ENCODE measurements around the gene ZIK1.

ZIK1 gene

DNA sequence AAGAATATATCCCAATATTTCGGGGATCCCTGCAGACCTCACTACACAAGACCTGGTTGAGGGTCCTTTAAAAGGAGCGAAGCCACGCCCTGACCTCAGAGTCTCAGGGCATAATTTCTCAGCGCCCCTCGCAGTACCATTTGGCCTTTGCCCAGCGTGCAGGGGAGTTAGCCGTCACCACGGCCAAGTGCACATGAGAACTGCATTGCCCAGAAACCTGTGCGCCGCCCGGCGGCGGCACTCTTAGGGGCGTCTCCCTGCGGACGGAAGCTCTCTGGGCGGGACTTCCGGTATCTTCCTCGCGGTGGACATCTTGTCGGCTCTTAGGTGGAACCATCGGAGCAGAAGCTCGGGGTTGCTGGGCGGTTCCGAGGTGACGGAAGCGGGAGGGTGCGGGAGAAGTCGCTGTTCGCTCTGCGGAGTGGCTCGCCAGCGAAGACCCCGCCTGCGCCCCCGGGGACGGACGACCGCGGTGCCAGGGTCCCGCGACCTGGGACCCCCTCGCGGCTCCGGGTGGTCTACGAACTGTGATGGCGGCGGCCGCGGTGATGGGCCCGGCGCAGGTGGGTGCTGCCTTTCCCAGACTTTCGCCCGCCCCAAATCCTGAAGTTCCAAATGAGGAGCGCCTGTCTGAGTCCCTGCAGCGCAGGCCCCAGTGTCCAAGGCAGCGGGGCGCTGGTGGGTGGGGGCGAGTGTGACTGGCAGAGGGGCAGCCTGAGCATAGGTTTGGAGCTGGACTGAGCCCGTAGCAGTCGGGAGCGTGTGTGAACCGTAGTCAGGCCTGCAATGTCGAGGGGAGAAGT lies 30.2 kb downstream of the ZIK1 start, which contains the start of gene ZNF134:
TSS of gene ZNF134 (plus strand) at position 302 of the 803 bp plus-strand sequence. CDS start 5,227 bp downstream, outside the sequence.
- DNase-seq, result peak; percentile 94

DNA sequence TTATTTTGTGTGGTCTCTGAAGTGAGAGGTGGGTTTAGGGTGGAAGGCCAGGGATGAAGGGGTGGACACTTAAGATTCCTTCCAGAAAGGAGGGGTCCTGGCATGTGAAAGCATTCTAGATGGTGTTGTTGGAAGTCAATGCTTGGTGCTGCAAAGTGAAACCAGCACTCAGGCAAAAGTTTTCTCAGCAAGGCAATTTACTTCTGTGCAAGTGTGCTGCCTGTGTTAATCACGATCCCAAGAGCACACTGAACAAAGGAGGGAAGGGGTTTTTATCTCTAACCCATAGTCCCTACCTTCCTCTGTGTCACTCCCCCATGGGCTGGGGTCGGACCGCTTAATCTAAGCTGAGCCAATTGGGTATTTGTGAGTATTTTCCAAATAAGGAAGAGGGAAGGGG lies 31.4 kb downstream of the ZIK1 start:
- DNase-seq, result no peak

- DNase-seq, result no peak
These were observed 36.9 kb downstream of the ZIK1 start for GRCh38 chr19:57620673-57621348.

GRCh38 chr19:57623091-57623490 lies 39.1 kb downstream of the ZIK1 start:
- DNase-seq, result no peak

DNA sequence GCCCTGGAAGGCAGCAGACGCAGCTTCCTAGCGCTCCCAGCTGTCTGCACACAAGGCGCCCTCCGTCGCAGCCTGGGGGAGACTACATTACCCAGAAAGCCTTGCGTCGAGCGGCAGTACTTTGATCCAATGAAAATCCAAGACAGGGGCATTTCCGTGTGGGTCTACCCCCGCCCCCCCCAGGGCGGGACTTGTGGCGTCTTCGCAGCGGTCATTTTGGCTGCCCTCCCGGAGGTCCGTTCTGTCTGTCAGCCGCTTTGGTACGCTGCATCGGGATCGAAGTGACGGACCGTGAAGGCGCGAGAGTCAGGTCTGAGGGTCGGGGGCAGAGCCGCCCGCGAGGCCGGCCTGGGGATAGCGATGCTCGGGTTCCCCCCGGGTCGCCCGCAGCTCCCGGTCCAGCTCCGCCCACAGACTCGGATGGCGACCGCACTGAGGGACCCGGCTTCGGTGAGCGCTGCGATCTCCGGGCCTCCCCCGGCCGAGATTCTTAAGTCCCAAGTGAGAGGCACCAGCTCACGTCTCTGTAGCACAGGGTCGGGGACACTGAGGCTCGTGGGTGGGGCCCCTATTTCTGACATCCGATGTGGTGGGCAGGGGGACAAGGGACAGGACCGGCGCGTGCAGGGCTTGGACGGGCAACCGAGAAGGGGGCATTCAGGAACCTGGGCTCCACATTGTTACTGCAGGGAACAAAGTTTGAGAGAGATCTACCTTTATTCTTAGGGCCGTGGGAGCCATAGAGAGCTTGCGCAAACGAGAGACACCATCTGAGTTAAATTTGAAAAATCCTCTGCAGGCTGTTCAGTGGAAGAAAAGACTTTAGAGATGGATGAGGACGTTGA lies 49.3 kb downstream of the ZIK1 start, which contains the start of gene ZNF211:
TSS of gene ZNF211 (plus strand) at position 182 of the 845 bp plus-strand sequence. CDS start at position 361, 179 bp downstream.
- peak; percentile 86 for DNase-seq

GRCh38 chr19:57633832-57634131 lies 49.8 kb downstream of the ZIK1 start:
- no peak for DNase-seq

DNA sequence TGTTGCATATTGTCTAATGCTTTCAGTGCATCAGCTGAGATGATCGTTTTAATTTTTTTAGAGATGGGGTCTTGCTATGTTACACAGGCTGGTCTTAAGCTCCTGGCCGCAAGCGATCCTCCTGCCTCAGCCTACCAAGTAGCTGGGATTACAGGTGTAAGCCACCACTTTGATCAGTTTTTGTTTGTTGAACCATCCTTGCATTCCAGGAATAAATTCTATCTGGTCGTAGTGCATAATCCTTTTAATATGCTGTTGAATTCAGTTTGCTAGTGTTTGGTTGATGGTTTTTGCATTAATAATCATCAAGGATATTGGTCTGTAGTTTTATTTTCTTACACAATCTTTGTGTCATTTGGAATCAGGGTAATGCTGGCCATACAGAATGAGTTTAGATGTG lies 53.4 kb downstream of the ZIK1 start:
- no peak for DNase-seq

DNA sequence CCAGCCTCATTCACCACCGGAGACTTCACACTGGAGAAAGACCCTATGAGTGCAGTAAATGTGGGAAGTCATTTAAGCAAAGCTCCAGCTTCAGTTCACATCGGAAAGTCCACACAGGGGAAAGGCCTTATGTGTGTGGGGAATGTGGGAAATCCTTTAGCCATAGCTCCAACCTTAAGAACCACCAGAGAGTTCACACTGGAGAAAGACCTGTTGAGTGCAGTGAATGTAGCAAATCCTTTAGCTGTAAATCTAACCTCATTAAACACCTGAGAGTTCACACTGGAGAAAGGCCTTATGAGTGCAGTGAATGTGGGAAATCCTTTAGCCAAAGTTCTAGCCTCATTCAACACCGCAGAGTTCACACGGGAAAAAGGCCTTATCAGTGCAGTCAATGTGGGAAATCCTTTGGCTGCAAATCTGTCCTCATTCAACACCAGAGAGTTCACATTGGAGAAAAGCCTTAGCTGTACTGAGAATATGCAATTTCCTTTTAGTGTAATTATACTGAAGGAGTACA lies 57.8 kb downstream of the ZIK1 start:
- DNase-seq, result no peak

DNA sequence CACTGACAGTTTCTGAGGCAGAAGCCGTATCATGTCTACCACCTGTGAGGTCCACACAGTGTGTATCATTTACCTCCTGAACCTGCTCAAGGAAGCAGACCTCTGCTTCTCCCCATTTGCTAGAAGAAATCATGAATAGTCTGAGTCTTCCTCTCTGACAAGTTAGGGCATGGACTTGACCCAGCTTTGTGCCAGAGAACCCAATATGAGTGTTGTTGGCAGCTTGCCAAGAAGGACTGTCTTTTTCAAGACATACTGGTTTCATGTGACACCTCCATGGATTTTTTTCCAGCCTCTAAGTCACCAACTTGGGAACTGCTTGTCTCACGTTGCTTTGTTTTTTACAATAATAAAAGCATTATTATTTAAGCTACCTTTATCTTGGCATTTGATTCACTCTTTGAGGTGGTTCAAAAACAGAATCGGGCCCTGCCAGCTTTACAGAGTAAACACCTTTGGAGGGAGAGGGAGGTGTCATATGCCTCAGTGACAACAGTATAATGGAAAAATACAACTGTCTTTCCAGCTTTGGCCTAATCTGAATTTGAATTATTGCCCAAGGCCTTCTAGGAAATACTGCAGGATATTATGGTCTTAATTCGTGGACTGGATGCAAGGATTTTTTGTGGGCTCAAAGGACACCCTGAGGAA lies 58.6 kb downstream of the ZIK1 start:
- no peak for DNase-seq
